Measurements from ENCODE around the gene COG1. TPM values are rescaled to one million over a fixed set of nuclear protein-coding genes. Genes with fewer than 3 reads are reported as not detected.

COG1 gene
- total RNA-seq, 2 donors from 2014 or later = 34.6 to 52.5 TPM

DNA sequence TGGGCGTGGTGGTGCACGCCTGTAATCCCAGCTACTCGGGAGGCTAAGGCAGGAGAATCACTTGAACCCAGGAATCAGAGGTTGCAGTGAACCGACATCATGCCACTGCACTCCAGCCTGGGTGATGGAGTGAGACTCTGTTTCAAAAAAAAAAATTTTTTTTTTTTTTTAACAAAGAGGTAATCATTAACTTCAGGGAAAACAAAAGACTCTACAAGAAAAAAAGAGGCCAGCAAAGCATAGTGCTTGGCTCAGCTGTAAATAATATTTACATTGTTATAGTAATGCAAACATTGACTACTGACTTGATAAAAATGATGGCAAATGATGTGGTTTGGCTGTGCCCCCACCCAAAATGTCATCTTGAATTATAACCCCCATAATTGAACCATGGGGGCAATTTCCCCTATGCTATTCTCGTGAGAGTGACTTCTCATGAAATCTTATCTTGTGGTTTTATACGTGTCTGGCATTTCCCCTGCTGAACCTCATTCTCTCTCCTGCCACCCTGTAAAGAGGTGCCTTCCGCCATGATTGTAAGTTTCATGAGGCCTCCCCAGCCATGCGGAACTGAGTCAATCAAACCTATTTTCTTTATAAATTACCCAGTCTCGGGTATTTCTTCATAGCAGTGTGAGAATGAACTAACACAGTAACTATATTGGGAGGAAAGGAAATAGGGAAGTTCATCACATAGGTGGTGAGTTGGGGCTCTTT, 40.8 kb upstream of the COG1 start:
- no peak for DNase-seq (ENCODE audit: low spot score)
- Histone ChIP-seq H3K4me1 (replicated peaks) (no peaks in the 10 kb centered on the region), H3K27me3 (replicated peaks; ENCODE audit: insufficient read depth) (no peaks in the 10 kb centered on the region), H3K36me3 (no peaks in the 10 kb centered on the region), H3K9me3 (no peaks in the 10 kb centered on the region), H3K27ac (no peak overlapping the region), H3K4me3 (no peak overlapping the region)
- 61% methylated on average over 9 of the region's 9 CpGs for WGBS
- intact Hi-C loops (cut with DNase I) = no loop called here
- TF ChIP-seq POLR2AphosphoS5 (IDR thresholded peaks at IDR 0.05) = no peak
- TF ChIP-seq POLR2A (IDR thresholded peaks at IDR 0.05) = no peak
- TF ChIP-seq, protein P1, sequence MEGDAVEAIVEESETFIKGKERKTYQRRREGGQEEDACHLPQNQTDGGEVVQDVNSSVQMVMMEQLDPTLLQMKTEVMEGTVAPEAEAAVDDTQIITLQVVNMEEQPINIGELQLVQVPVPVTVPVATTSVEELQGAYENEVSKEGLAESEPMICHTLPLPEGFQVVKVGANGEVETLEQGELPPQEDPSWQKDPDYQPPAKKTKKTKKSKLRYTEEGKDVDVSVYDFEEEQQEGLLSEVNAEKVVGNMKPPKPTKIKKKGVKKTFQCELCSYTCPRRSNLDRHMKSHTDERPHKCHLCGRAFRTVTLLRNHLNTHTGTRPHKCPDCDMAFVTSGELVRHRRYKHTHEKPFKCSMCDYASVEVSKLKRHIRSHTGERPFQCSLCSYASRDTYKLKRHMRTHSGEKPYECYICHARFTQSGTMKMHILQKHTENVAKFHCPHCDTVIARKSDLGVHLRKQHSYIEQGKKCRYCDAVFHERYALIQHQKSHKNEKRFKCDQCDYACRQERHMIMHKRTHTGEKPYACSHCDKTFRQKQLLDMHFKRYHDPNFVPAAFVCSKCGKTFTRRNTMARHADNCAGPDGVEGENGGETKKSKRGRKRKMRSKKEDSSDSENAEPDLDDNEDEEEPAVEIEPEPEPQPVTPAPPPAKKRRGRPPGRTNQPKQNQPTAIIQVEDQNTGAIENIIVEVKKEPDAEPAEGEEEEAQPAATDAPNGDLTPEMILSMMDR (IDR thresholded peaks at IDR 0.05) = no peak

DNA sequence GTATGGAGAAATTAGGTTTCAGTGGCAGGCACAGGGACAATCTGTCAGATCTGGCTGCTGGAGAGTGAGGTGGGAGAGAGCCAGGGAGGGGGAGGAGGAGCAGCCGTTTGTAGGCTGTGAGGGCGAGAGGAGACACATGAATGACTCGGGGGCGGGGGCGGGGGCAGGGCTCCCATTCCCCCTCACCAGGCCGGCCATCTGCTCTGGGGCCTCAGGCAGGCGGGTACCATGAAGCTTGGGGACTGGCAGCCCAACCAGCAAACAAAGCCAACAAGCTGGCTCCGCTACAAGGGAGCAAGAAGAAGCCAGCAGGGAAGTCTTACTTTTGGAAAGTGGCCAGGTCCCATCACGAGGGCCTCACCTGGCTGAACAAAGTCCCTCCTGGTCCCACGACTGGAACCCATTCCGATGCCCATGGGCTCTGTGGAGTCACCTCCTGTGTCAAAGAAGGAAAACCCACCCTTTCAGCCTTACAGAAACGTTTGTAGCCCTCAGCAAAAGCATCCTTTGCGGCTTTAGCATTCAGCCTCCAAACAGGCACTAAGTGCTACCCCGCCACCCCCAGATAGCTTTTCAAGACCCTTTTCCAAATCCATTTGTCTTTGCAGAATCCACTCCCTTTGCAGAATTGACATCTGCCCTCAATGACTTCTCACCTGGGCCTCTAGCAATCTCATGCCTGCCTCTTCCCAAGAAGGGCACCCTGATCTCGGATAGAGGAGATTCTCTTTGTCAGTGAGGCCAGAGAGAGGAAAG, 37.3 kb upstream of the COG1 start:
- H3K4me3 ChIP-seq = no peak overlapping the region
- H3K27ac ChIP-seq = no peak overlapping the region
- H3K36me3 ChIP-seq = no peaks in the 10 kb centered on the region
- WGBS = 60% methylated on average over 15 of the region's 15 CpGs
- H3K27me3 ChIP-seq (replicated peaks; ENCODE audit: insufficient read depth) = no peaks in the 10 kb centered on the region
- TF ChIP-seq POLR2A (IDR thresholded peaks at IDR 0.05) = no peak
- TF ChIP-seq, protein P1 (IDR thresholded peaks at IDR 0.05) = no peak
- TF ChIP-seq POLR2AphosphoS5 (IDR thresholded peaks at IDR 0.05) = no peak
- intact Hi-C loops (cut with DNase I) = loop anchor here (5.0 kb wide), 2 partner anchors 168 to 428 kb away; no protein-coding TSS in a partner anchor
- H3K9me3 ChIP-seq = no peaks in the 10 kb centered on the region
- no peak for DNase-seq (ENCODE audit: low spot score)
- no peaks in the 10 kb centered on the region for H3K4me1 ChIP-seq (replicated peaks)

DNA sequence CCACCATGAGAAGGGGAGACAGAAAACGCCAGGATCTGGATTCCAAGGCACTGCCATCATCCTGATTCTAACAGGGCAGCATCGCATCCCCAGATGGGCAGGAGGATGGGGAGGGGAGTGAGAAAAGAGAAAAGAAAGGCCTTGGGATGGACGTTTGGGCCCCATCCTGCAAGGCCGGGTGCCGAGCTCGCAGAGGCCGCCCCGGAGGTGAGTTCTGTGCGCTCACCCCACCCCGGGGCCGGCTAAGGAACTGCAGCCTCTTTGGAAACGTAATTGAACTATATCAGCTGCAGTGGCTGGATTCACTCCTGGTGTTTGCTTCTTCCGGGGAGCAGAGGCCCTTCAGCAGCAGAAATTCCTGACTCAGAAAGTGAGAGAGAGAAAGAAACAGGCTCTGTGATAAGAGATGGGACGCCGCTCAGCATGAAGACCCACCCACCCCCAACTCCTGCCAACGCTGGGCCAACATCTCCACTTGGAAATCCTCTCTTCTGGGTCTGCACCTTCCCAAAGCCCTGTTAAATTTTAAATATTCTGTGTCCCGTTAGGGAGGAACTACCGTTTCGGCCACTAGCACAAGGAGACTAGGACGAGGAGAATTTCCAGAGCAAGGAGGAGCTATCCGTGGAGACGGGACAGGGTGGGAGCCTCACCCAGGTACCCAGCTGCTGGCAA, 36.6 kb upstream of the COG1 start:
- Histone ChIP-seq H3K4me1 (replicated peaks) (no peaks in the 10 kb centered on the region), H3K27ac (no peak overlapping the region), H3K4me3 (no peak overlapping the region), H3K27me3 (replicated peaks; ENCODE audit: insufficient read depth) (no peaks in the 10 kb centered on the region), H3K9me3 (no peaks in the 10 kb centered on the region), H3K36me3 (no peaks in the 10 kb centered on the region)
- intact Hi-C loops (cut with DNase I) = loop anchor here (5.0 kb wide), 2 partner anchors 169 to 429 kb away; no protein-coding TSS in a partner anchor
- peak; percentile 33 for DNase-seq (ENCODE audit: low spot score)
- 24% methylated on average over 22 of the region's 22 CpGs for WGBS
- TF ChIP-seq, protein P1 (IDR thresholded peaks at IDR 0.05) = peak in 3 of 4 experiments; percentile 40 to 76 (median 73)
- TF ChIP-seq POLR2AphosphoS5 (IDR thresholded peaks at IDR 0.05) = no peak

DNA sequence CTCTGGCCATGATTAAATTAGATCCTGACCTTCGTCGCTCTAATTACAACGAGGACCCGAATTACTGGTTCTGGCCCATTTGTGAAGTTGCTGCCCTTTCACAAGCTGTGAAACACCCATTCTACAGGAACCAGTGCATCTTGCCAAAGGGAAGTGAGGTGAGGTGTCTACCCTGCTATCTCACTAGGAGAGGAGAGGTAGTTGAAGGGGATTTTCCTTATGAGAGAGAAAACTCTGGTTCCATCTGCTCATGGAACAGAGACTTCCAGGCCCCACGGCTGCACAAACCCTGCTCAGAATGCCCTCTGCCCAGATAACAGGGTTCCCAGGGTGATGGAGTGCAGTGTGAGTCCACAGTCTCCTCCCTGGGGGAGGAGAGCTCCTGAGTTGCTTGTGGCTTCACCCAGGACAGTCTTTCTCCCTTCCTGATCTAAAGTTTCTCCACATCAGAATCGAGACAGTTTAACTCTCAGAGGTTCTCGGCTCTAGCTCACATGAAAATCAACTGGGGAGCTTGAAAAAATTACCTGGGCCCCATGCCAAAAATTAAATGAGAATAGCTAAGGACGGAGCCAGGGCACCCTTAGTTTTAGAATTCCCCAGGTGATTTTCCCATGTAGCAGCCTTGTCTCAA, 35.9 kb upstream of the COG1 start:
- WGBS = 72% methylated on average over 8 of the region's 8 CpGs
- no peaks in the 10 kb centered on the region for H3K27me3 ChIP-seq (replicated peaks; ENCODE audit: insufficient read depth)
- H3K36me3 ChIP-seq = no peaks in the 10 kb centered on the region
- no peak overlapping the region for H3K4me3 ChIP-seq
- no peaks in the 10 kb centered on the region for H3K4me1 ChIP-seq (replicated peaks)
- H3K27ac ChIP-seq = no peak overlapping the region
- H3K9me3 ChIP-seq = no peaks in the 10 kb centered on the region
- intact Hi-C loops (cut with DNase I) = loop anchor here (5.0 kb wide), 2 partner anchors 170 to 430 kb away; no protein-coding TSS in a partner anchor
- no peak for DNase-seq (ENCODE audit: low spot score)
- no peak for TF ChIP-seq POLR2AphosphoS5 (IDR thresholded peaks at IDR 0.05)
- TF ChIP-seq, protein P1 (IDR thresholded peaks at IDR 0.05) = no peak

All from prostate gland (tissue), 2 donors.